ENCODE data around the gene CAPN11.

The CAPN11 gene

GRCh38 chr6:44217332-44218143 is 58.9 kb downstream of the CAPN11 start:
- no peak for DNase-seq

GRCh38 chr6:44219053-44219814 is 60.6 kb downstream of the CAPN11 start:
- DNase-seq = peak; percentile 54

GRCh38 chr6:44219815-44220784 is 61.5 kb downstream of the CAPN11 start:
- no peak for DNase-seq

- no peak for DNase-seq
Observed at GRCh38 chr6:44220913-44221290, 62.3 kb downstream of the CAPN11 start.

GRCh38 chr6:44221291-44221960 is 62.8 kb downstream of the CAPN11 start:
- DNase-seq = peak; percentile 84

- no peak for DNase-seq
Observed at GRCh38 chr6:44221961-44222335, 63.3 kb downstream of the CAPN11 start.

GRCh38 chr6:44222486-44223318 is 64.1 kb downstream of the CAPN11 start:
- DNase-seq = no peak

GRCh38 chr6:44223319-44224028 is 64.9 kb downstream of the CAPN11 start, which contains the start of gene SLC29A1:
Gene SLC29A1 (plus strand): TSS chr6:44223595. CDS start chr6:44227314, 3,719 bp downstream.
- DNase-seq = peak; percentile 92

- DNase-seq = peak; percentile 45
Observed at GRCh38 chr6:44224029-44224964, 65.7 kb downstream of the CAPN11 start.

GRCh38 chr6:44224965-44225305 is 66.3 kb downstream of the CAPN11 start:
- DNase-seq = no peak

- DNase-seq = no peak
Observed at GRCh38 chr6:44225579-44226325, 67.1 kb downstream of the CAPN11 start.

- no peak for DNase-seq
Observed at GRCh38 chr6:44226368-44227147, 67.9 kb downstream of the CAPN11 start.

GRCh38 chr6:44227148-44227793 is 68.7 kb downstream of the CAPN11 start:
- no peak for DNase-seq

- DNase-seq = no peak
Observed at GRCh38 chr6:44228031-44228430, 69.4 kb downstream of the CAPN11 start.

GRCh38 chr6:44228433-44228832 is 69.8 kb downstream of the CAPN11 start:
- DNase-seq = no peak

GRCh38 chr6:44228836-44229235 is 70.2 kb downstream of the CAPN11 start:
- DNase-seq = no peak

- no peak for DNase-seq
Observed at GRCh38 chr6:44229376-44230033, 70.9 kb downstream of the CAPN11 start.

Data from stimulated activated CD4-positive, alpha-beta T cell treated with anti-CD3 and anti-CD28 coated beads, Interleukin-15, amount 100 ng/mL, for 24 hours (primary cell).